Omental fat pad (tissue), 4 donors: ENCODE results near the gene RBBP8NL. TPM values are rescaled to one million over a fixed set of nuclear protein-coding genes. Genes with fewer than 3 reads are reported as not detected.

ENCODE experiments used
- ATAC-seq: fragments of 150-250 bp; one replicate; pipeline ENCODE4 v1.9.1; 2016; ENCODE audit warnings: mild to moderate bottlenecking, moderate library complexity; ENCODE audit not compliant: low FRiP score
- DNase-seq: peaks from one replicate; pipeline ENCODE4 v3.0.0-alpha.2; 2019; ENCODE audit warnings: low spot score
- total RNA-seq, 4 donors: library from RNA; depleted of rRNA; stranded (reverse); fragments of >200 nt; gene quantifications; one replicate each; pipeline ENCODE4 v1.1.0, GENCODE V29; 2016
- TF ChIP-seq, protein P1 (sequence below), 3 donors: fragments of 450-650 bp; IDR thresholded peaks; one replicate each; pipeline ENCODE4 v1.5.1; 2016 to 2017; ENCODE audit warnings: antibody characterized with exemption in 3 of 3, mild to moderate bottlenecking in 3 of 3, moderate library complexity in 2 of 3

Gene RBBP8NL
- total RNA-seq, 4 donors from 2014 or later = not detected

DNA sequence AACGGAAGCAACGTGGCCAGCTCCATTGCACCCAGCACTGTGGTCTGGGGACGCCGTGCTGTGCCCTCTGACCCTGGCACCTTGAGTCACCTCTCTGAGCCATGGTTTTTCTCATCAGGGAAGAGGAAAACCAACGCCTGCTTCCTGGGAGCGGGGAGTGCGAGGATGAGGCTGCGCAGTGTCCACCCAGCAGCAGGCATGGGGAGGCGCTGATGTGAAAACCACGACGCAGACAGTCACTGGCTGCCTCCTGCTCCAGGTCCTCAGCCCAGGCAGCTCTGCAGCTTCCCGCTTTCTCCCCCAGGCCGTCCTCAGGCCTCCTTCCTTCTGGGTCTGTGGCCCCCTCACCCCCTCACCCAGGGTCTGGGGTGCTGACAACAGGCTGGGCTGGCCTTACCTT lies 34.5 kb upstream of the RBBP8NL start:
- DNase-seq (no peak), ATAC-seq (no peak)

DNA sequence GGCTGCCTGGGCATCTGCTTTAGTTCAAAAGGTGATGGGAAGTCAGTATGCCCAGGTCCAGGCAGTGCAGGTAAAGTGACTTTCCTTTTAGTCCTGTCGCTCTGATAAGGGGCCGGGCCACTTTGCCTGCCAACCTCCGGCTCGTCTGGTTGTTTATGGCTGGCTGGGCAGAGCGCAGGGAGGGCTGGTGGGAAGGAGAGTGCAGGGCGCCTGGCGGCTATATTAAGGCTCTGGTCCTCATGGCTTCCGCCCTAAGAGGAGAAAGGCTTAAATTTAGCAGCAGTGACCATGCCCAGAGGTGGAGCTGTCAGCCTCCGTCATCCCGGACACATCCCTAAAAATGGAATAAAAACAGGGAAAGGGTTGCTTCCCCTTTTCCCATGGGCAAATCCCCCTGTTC lies 33.8 kb upstream of the RBBP8NL start:
- no peak for ATAC-seq
- TF ChIP-seq, protein P1, sequence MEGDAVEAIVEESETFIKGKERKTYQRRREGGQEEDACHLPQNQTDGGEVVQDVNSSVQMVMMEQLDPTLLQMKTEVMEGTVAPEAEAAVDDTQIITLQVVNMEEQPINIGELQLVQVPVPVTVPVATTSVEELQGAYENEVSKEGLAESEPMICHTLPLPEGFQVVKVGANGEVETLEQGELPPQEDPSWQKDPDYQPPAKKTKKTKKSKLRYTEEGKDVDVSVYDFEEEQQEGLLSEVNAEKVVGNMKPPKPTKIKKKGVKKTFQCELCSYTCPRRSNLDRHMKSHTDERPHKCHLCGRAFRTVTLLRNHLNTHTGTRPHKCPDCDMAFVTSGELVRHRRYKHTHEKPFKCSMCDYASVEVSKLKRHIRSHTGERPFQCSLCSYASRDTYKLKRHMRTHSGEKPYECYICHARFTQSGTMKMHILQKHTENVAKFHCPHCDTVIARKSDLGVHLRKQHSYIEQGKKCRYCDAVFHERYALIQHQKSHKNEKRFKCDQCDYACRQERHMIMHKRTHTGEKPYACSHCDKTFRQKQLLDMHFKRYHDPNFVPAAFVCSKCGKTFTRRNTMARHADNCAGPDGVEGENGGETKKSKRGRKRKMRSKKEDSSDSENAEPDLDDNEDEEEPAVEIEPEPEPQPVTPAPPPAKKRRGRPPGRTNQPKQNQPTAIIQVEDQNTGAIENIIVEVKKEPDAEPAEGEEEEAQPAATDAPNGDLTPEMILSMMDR (IDR thresholded peaks at IDR 0.05) = no peak
- no peak for DNase-seq

More for the DNA sequence above, 34.5 kb upstream of the RBBP8NL start:
- TF ChIP-seq, protein P1 (IDR thresholded peaks at IDR 0.05) = no peak

DNA sequence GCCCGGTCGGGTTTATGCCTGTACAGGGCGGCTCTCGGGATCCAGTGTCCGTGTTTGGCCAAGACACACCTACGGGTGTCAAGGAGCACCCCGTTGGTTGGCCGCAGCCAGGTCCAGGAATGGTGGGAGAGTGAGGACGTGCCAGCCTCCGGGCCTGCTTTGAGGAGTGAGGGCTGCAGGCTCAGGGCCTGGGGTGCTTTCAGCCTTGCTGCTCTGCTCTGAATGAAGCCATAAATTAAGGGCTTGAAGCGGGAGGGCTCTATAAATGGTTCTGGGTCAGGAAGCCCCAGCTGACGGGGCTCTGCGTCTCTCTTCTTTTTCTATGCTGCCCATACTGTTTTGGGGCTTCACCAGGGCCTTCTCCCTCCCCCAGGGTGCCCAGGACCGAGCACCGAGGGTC lies 33.3 kb upstream of the RBBP8NL start:
- TF ChIP-seq, protein P1 (IDR thresholded peaks at IDR 0.05) = no peak
- ATAC-seq (no peak), DNase-seq (no peak)

DNA sequence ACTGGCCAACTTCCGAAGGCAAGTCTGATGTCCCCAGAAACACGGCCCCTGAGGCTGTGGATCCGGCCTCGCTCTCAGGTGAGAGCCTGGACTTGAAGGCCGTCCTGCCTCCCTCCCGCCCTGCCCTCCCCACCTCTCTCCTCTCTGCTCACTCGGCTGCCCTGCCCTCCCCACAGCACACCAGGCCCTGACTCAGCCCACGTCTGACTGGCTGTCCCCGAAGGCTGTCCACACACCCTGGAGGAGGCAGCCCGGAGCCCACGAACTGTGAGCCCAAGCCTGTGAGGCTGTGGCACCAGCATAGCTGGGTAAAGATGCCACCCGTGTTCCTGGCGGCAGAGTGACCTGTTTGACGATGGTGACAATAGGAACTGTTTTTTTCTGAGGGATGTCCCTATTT lies 32.1 kb upstream of the RBBP8NL start:
- DNase-seq (no peak), ATAC-seq (no peak)
- TF ChIP-seq, protein P1 (IDR thresholded peaks at IDR 0.05) = no peak

DNA sequence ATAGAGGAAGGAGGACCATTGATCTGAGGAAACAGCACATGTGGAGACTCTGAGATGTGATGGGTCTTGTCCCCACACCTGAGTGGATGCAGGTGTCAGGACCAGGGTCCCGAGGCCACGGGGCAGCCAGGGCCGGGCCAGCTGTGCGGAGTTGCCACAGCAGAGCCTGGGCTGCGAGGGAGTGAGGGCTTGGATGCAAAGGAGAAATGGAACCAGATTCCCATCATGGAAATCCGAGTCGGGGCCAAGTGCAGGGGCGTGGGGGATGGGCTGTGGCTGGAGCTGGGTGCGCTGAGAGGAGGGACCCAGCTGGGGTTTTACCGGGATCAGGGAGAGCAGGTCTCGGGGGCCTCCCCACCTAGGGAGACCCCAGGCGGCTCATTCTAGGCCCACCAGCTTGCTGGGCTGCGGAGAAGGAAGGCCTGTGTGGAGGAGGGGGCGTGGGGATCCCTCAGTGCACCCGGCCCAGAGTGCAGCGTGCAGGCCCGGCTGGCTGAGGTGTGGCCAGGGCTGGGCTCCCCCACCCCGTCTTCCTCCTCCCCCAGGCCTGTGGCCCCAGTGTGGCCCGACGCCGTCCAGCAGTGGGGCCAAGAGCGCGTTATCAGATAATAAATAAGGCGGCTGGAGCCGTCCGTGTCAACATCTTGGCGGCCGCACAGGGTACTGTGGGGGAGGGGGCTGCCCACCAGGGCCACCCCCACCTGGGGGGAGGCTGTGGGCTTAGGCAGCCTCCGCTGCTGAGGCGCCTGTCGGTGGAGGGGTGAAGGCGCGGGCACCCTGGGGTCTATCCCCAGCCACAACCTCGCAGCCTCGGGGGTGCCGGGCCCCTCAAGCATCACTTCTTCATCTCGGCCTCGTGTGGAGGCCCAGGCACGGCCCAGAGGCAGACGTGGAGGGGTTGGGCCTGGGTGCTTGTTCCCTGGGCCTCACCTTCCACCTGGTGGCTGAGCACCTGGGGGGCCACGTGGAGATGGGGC lies 31.2 kb upstream of the RBBP8NL start:
- DNase-seq = no peak
- no peak for ATAC-seq

DNA sequence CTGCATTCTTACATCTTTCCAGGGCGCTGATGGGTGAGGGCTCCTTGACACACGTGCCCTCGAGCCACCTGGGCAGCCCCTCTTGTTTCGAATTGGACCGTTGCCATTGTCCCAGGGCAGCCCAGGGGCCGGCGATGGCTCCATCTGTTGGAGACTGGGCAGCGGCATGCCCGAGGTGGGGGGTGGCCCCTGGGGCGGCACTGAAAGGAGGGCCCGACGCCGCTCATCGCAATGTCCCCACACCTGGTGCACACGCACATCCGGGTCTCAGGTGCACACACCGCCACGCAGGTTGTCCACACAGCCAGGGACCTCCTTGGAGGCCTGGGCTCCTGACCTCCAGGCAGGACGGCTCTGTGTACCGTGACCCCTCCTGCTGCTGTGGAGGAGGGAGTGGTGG lies 30.5 kb upstream of the RBBP8NL start:
- TF ChIP-seq, protein P1 (IDR thresholded peaks at IDR 0.05) = no peak
- DNase-seq = no peak

More for the DNA sequence above, 31.2 kb upstream of the RBBP8NL start:
- TF ChIP-seq, protein P1 (IDR thresholded peaks at IDR 0.05) = no peak

DNA sequence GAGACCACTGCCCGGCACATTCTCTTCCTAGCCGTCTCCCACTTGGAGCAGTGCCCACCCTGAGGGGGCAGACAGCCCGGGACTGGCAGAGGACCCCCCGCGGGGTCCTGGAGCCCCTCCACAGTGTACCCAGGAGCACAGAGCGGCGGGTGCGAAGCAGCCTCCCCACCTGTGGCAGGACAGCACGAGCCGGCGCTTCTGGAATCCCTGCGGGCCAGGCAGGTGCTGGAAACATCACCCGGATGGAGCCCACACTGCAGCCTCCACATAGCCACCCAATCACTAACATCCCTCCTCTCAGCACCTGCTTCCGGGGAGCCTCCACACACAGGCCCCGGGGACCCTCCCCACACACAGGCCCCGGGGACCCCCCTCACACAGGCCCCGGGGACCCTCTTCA lies 29.8 kb upstream of the RBBP8NL start:
- DNase-seq (no peak), ATAC-seq (no peak)
- TF ChIP-seq, protein P1 (IDR thresholded peaks at IDR 0.05) = no peak

More for the DNA sequence above, 30.5 kb upstream of the RBBP8NL start:
- ATAC-seq = no peak
